Measurements from ENCODE around the gene HEBP2. TPM values are rescaled to one million over a fixed set of nuclear protein-coding genes. Genes with fewer than 3 reads are reported as not detected.

HEBP2 gene
- total RNA-seq, 1 donor from 2014 or later, result 27.2 TPM

GRCh38 chr6:138422861-138423260 is 18.8 kb downstream of the HEBP2 start:
- intact Hi-C loops (cut with micrococcal nuclease), result no loop called here

- intact Hi-C loops (cut with micrococcal nuclease), result no loop called here
Measured at GRCh38 chr6:138424004-138424904, 20.2 kb downstream of the HEBP2 start.

GRCh38 chr6:138425256-138425655 is 21.2 kb downstream of the HEBP2 start:
- intact Hi-C loops (cut with micrococcal nuclease), result loop anchor here (5.0 kb wide), 1 partner anchor 162 kb away; no protein-coding TSS in a partner anchor

- intact Hi-C loops (cut with micrococcal nuclease), result loop anchor here (5.0 kb wide), 1 partner anchor 161 kb away; no protein-coding TSS in a partner anchor
Measured at GRCh38 chr6:138426500-138427123, 22.6 kb downstream of the HEBP2 start.

- intact Hi-C loops (cut with micrococcal nuclease), result loop anchor here (2.0 to 5.0 kb wide), 2 partner anchors 160 to 311 kb away; no protein-coding TSS in a partner anchor
Measured at GRCh38 chr6:138427701-138428100, 23.7 kb downstream of the HEBP2 start.

- intact Hi-C loops (cut with micrococcal nuclease), result loop anchor here (1.0 to 5.0 kb wide), 4 partner anchors 80 to 312 kb away; no protein-coding TSS in a partner anchor
Measured at GRCh38 chr6:138428944-138429598, 25.0 kb downstream of the HEBP2 start.

- intact Hi-C loops (cut with micrococcal nuclease), result loop anchor here (1.0 to 5.0 kb wide), 4 partner anchors 80 to 313 kb away; no protein-coding TSS in a partner anchor
Measured at GRCh38 chr6:138429761-138430160, 25.7 kb downstream of the HEBP2 start.

GRCh38 chr6:138430361-138431145 is 26.5 kb downstream of the HEBP2 start:
- intact Hi-C loops (cut with micrococcal nuclease), result no loop called here

- intact Hi-C loops (cut with micrococcal nuclease), result no loop called here
Measured at GRCh38 chr6:138431256-138432062, 27.4 kb downstream of the HEBP2 start.

GRCh38 chr6:138432063-138432356 is 28.0 kb downstream of the HEBP2 start:
- intact Hi-C loops (cut with micrococcal nuclease), result no loop called here

GRCh38 chr6:138434096-138434495 is 30.1 kb downstream of the HEBP2 start:
- intact Hi-C loops (cut with micrococcal nuclease), result no loop called here

GRCh38 chr6:138434925-138435324 is 30.9 kb downstream of the HEBP2 start:
- intact Hi-C loops (cut with micrococcal nuclease), result no loop called here

- intact Hi-C loops (cut with micrococcal nuclease), result no loop called here
Measured at GRCh38 chr6:138439546-138439945, 35.5 kb downstream of the HEBP2 start.

GRCh38 chr6:138440296-138440695 is 36.3 kb downstream of the HEBP2 start:
- intact Hi-C loops (cut with micrococcal nuclease), result loop anchor here (5.0 kb wide), 1 partner anchor 762 kb away; no protein-coding TSS in a partner anchor

GRCh38 chr6:138440758-138441357 is 36.8 kb downstream of the HEBP2 start:
- intact Hi-C loops (cut with micrococcal nuclease), result loop anchor here (5.0 kb wide), 1 partner anchor 761 kb away; no protein-coding TSS in a partner anchor

GRCh38 chr6:138441965-138442364 is 37.9 kb downstream of the HEBP2 start:
- intact Hi-C loops (cut with micrococcal nuclease), result loop anchor here (5.0 kb wide), 1 partner anchor 760 kb away; no protein-coding TSS in a partner anchor

GRCh38 chr6:138442663-138443062 is 38.6 kb downstream of the HEBP2 start:
- intact Hi-C loops (cut with micrococcal nuclease), result loop anchor here (5.0 kb wide), 1 partner anchor 760 kb away; no protein-coding TSS in a partner anchor

GRCh38 chr6:138443979-138444378 is 40.0 kb downstream of the HEBP2 start:
- intact Hi-C loops (cut with micrococcal nuclease), result loop anchor here (5.0 kb wide), 1 partner anchor 758 kb away; no protein-coding TSS in a partner anchor

- intact Hi-C loops (cut with micrococcal nuclease), result no loop called here
Measured at GRCh38 chr6:138446821-138447220, 42.8 kb downstream of the HEBP2 start.

Measured in T-helper 2 cell treated with Interferon-gamma antibody and Interleukin-4, amounts not matched to agents 100 ng/mL and 5 ng/mL, for 36 hours (primary cell).